OCI-LY1 (cell line): Measurements from ENCODE around the gene GAMT.
A peak's percentile ranks its signal among the peaks of the same experiment; 100 is the strongest.

Experiments
- H2AFZ ChIP-seq: fragments of 200-600 bp; sonication (generic), shearing (Covaris generic); 2 replicates; pipeline ENCODE4 v1.6.0; 2014; ENCODE audit warnings: antibody characterized with exemption, mild to moderate bottlenecking, low read length
- H3F3A ChIP-seq: fragments of 200-600 bp; sonication (generic), shearing (Covaris generic); 2 replicates; pipeline ENCODE4 v1.6.0; 2014; ENCODE audit warnings: mild to moderate bottlenecking, antibody characterized with exemption, low read length, moderate library complexity; ENCODE audit not compliant: insufficient read depth
- H3K27ac ChIP-seq: fragments of 200-600 bp; sonication (generic); 2 replicates; pipeline ENCODE4 v1.5.1; 2014; ENCODE audit warnings: low read length, mixed run types, mild to moderate bottlenecking, low read depth; ENCODE audit not compliant: poor library complexity, severe bottlenecking
- H3K27me3 ChIP-seq: fragments of 200-600 bp; sonication (generic); 2 replicates; pipeline ENCODE4 v1.6.0; 2014; ENCODE audit warnings: antibody characterized with exemption, mild to moderate bottlenecking, low read length, moderate library complexity; ENCODE audit not compliant: insufficient read depth
- H3K36me3 ChIP-seq: fragments of 200-600 bp; sonication (generic); 2 replicates; pipeline ENCODE4 v1.6.1; 2014; ENCODE audit warnings: mild to moderate bottlenecking, antibody characterized with exemption, low read length, moderate library complexity, mixed read lengths; ENCODE audit not compliant: insufficient read depth
- H3K4me1 ChIP-seq: fragments of 200-600 bp; sonication (generic); 2 replicates; pipeline ENCODE4 v1.5.1; 2014; ENCODE audit warnings: mild to moderate bottlenecking, low read length, moderate library complexity; ENCODE audit not compliant: insufficient read depth, severe bottlenecking
- H3K4me2 ChIP-seq: fragments of 200-600 bp; sonication (generic), shearing (Covaris generic); 2 replicates; pipeline ENCODE4 v1.6.1; 2014; ENCODE audit warnings: low read length
- H3K4me3 ChIP-seq: fragments of 200-600 bp; sonication (generic); 2 replicates; pipeline ENCODE4 v1.5.1; 2014; ENCODE audit warnings: low read length, low read depth, mild to moderate bottlenecking, mixed read lengths; ENCODE audit not compliant: poor library complexity, severe bottlenecking
- H3K79me2 ChIP-seq: fragments of 200-600 bp; shearing (Covaris generic); 2 replicates; pipeline ENCODE4 v1.6.1; 2016; ENCODE audit warnings: mixed run types, low read length, mixed read lengths; ENCODE audit not compliant: insufficient read depth
- H3K9ac ChIP-seq: fragments of 200-600 bp; sonication (generic), shearing (Covaris generic); 2 replicates; pipeline ENCODE4 v1.6.1; 2014; ENCODE audit warnings: mild to moderate bottlenecking, low read length, mixed read lengths
- H3K9me2 ChIP-seq: fragments of 200-600 bp; sonication (generic), shearing (Covaris generic); 2 replicates; pipeline ENCODE4 v1.6.1; 2014; ENCODE audit warnings: low read depth, mild to moderate bottlenecking, low read length, mixed read lengths
- H3K9me3 ChIP-seq: fragments of 200-600 bp; shearing (Covaris generic); 2 replicates; pipeline ENCODE4 v1.6.1; 2014; ENCODE audit warnings: low read length, mixed read lengths
- H4K20me1 ChIP-seq: fragments of 200-600 bp; sonication (generic), shearing (Covaris generic); 2 replicates; pipeline ENCODE4 v1.6.0; 2016; ENCODE audit warnings: mild to moderate bottlenecking, low read length; ENCODE audit not compliant: insufficient read depth
- EZH2 ChIP-seq: fragments of 200-600 bp; sonication (generic), shearing (Covaris generic); IDR thresholded peaks from 2 replicates; pipeline ENCODE4 v1.8.0; 2017; ENCODE audit warnings: borderline replicate concordance, mixed run types, mild to moderate bottlenecking, antibody characterized with exemption, low read length, moderate library complexity, mixed read lengths
- TF ChIP-seq, protein P1 (sequence below): fragments of 200-600 bp; sonication (generic), shearing (Covaris generic); IDR thresholded peaks from 2 replicates; pipeline ENCODE4 v1.5.1; 2017; ENCODE audit warnings: mild to moderate bottlenecking, antibody characterized with exemption, low read length, moderate library complexity, mixed read lengths

Gene GAMT

DNA sequence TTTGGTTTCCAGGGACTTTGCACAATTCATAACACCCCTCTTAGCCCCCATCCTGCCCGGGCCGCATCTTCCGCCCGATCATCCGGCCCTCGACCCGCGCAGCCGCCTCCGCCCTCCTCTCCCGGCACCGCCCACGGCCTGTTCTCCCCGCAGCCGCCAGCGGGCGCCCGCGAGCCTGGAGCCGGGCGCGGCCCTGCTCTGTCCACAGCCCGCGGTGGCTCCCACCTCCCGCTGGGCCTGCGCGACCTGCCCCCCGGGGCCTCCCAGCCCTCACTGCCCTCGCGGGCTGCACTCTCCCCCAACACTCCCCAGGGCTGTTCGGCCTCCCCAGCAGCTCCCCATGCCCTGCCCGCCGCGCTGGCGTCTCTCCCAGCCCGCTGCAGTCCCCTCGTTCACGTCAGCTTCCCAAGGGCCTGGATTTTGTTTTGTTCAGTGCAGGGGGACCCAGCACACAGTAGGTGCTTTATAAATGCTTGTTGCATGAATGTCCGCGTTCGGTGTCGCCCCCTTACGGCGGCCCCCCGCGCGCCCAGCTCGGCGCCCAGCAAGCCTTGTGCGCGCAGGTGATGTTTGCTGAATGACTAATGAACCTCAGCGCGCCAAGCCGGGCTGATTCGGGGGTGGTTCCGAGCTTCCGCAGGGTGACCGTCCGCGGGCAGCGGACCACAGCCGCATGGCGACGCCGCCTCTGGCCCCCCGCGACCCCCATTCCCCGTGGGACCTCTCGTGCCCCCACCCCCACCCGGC lies 44.0 kb upstream of the GAMT start:
- peaks cover 26% of the 10 kb centered on the region for H3K36me3 ChIP-seq
- no peak for TF ChIP-seq EZH2
- TF ChIP-seq, protein P1, sequence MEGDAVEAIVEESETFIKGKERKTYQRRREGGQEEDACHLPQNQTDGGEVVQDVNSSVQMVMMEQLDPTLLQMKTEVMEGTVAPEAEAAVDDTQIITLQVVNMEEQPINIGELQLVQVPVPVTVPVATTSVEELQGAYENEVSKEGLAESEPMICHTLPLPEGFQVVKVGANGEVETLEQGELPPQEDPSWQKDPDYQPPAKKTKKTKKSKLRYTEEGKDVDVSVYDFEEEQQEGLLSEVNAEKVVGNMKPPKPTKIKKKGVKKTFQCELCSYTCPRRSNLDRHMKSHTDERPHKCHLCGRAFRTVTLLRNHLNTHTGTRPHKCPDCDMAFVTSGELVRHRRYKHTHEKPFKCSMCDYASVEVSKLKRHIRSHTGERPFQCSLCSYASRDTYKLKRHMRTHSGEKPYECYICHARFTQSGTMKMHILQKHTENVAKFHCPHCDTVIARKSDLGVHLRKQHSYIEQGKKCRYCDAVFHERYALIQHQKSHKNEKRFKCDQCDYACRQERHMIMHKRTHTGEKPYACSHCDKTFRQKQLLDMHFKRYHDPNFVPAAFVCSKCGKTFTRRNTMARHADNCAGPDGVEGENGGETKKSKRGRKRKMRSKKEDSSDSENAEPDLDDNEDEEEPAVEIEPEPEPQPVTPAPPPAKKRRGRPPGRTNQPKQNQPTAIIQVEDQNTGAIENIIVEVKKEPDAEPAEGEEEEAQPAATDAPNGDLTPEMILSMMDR = peak; percentile 85
- H3K27ac ChIP-seq = peak overlapping the region; percentile 65
- no peaks in the 10 kb centered on the region for H3K9me2 ChIP-seq
- H3K4me3 ChIP-seq = peak overlapping the region; percentile 59
- 0 out of 2 replicates have a peak, but pooled peaks cover 8% of the 10 kb centered on the region for H3F3A ChIP-seq
- H3K4me1 ChIP-seq = peaks cover 43% of the 10 kb centered on the region
- H3K9me3 ChIP-seq = no peaks in the 10 kb centered on the region
- H2AFZ ChIP-seq = no peak overlapping the region
- peak overlapping the region; percentile 72 for H3K4me2 ChIP-seq
- no peaks in the 10 kb centered on the region for H4K20me1 ChIP-seq
- no peaks in the 10 kb centered on the region for H3K79me2 ChIP-seq
- H3K9ac ChIP-seq = peak overlapping the region; percentile 58
- H3K27me3 ChIP-seq = peaks cover 5% of the 10 kb centered on the region; the same call in 1 of the 2 replicates

DNA sequence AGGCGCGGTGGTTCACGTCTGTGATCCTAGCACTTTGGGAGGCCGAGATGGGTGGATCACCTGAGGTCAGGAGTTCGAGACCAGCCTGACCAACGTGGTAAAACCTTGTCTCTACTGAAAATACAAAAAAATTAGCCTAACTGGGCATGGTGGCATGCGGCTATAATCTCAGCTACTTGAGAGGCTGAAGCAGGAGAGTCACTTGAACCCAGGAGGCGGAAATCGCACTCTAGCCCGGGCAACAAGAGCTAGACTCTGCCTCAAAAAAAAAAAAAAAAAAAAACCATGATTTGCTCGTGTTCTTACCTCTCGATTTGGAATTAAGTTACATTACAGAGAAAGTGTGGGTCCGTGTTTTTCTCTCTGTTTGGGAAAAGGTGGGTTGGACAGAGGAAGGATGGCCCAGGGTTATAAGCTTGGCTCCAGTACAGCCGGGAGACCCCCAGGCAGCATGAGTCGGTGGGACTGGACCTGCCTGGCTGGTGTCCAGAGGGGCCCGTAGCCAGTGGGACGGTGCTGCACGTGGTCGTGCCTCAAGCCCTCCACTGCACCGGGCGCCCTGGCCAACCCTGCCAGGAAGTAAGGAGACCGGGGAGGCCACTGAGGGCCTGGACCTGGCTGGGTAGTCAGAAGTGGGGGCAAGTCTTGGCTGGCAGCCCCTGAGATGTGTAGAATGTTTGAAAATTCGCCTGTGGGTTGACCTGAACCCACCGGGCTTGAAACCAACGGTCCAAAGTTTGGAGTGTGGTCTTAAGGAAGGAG lies 40.5 kb upstream of the GAMT start:
- Histone ChIP-seq H3K36me3 (peaks cover 40% of the 10 kb centered on the region), H3K9me2 (no peaks in the 10 kb centered on the region)

DNA sequence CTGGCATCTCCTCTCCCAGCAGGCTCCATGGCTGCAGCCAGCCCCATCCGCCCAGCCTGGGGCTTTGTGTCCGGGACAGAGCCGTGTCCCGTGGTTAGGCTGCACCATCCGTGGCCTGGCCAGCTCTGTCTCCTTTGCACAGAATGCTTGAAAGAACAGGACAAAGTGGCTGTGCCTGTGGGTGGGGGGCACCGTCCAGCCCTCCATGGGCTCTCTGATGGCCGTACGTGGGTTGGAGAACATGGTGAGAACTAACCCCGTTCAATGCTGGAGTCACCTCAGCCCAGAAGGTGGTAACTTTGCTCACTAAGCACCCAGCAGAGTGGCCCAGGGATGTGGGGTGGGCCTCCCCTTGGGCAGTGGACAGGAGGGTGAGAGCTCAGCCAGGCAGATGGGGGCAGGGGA lies 39.7 kb upstream of the GAMT start:
- Histone ChIP-seq H4K20me1 (no peaks in the 10 kb centered on the region), H3K4me1 (peaks cover 52% of the 10 kb centered on the region), H3K4me3 (peak overlapping the region; percentile 73), H3K9ac (no peak overlapping the region), H3F3A (peaks cover 11% of the 10 kb centered on the region; the same call in 1 of the 2 replicates), H3K4me2 (peak overlapping the region; percentile 74; the same call in 1 of the 2 replicates), H3K27ac (peak overlapping the region; percentile 2), H3K36me3 (peaks cover 40% of the 10 kb centered on the region), H3K9me3 (no peaks in the 10 kb centered on the region), H2AFZ (no peak overlapping the region), H3K79me2 (peaks cover 14% of the 10 kb centered on the region), H3K9me2 (no peaks in the 10 kb centered on the region), H3K27me3 (no peaks in the 10 kb centered on the region)
- no peak for TF ChIP-seq EZH2
- TF ChIP-seq, protein P1 = no peak

More for the DNA sequence above, 40.5 kb upstream of the GAMT start:
- no peak overlapping the region for H3K4me3 ChIP-seq
- no peak overlapping the region for H3K9ac ChIP-seq
- no peaks in the 10 kb centered on the region for H3K9me3 ChIP-seq
- peaks cover 14% of the 10 kb centered on the region for H3K79me2 ChIP-seq
- no peaks in the 10 kb centered on the region for H4K20me1 ChIP-seq
- no peak overlapping the region for H2AFZ ChIP-seq
- no peaks in the 10 kb centered on the region; the same call in 1 of the 2 replicates for H3K27me3 ChIP-seq
- H3F3A ChIP-seq = 0 out of 2 replicates have a peak, but pooled peaks cover 8% of the 10 kb centered on the region
- H3K4me2 ChIP-seq = no peak overlapping the region
- no peak overlapping the region for H3K27ac ChIP-seq
- no peak for TF ChIP-seq EZH2
- TF ChIP-seq, protein P1 = no peak
- peaks cover 52% of the 10 kb centered on the region for H3K4me1 ChIP-seq
